K562 (cell line): ENCODE measurements around the gene GORASP2. TPM values are rescaled to one million over a fixed set of nuclear protein-coding genes. Genes with fewer than 3 reads are reported as not detected.

Experiments
- CCAR2 ChIP-seq: fragments of 200-400 bp; formaldehyde crosslinking; IDR thresholded peaks from 2 replicates; pipeline ENCODE4 v1.6.1; 2017; ENCODE audit warnings: mild to moderate bottlenecking, low read depth, low read length
- CEBPB ChIP-seq: fragments of 450-650 bp; IDR thresholded peaks from 2 replicates; pipeline ENCODE4 v1.6.1; 2016; ENCODE audit warnings: missing genetic modification characterization, missing compliant biosample characterization
- CEBPG ChIP-seq, 3 experiments: fragments of 200-800 bp in 1 of 3; sonication (Bioruptor generic) in 1 of 3; sonication (generic) in 1 of 3; formaldehyde crosslinking in 1 of 3; IDR thresholded peaks in 2 of 3; conservative IDR thresholded peaks in 1 of 3; 2 replicates each; pipeline versions ENCODE4 v1.6.1 to v1.8.0; 2016 to 2022; ENCODE audit warnings: missing compliant biosample characterization in 2 of 3, missing genetic modification characterization in 2 of 3, mild to moderate bottlenecking in 1 of 3, missing genetic modification reagents in 1 of 3
- ELF1 ChIP-seq: fragments of 200-800 bp; sonication (Bioruptor generic); IDR thresholded peaks from 2 replicates; pipeline ENCODE4 v1.6.1; 2016; ENCODE audit warnings: missing genetic modification characterization, missing compliant biosample characterization
- FOXP4 ChIP-seq: sonication (generic); formaldehyde crosslinking; IDR thresholded peaks from 2 replicates; pipeline ENCODE4 v1.8.0; 2022; ENCODE audit warnings: mild to moderate bottlenecking, missing genetic modification reagents, borderline replicate concordance
- HLTF ChIP-seq: fragments of 450-650 bp; IDR thresholded peaks from 2 replicates; pipeline ENCODE4 v1.6.1; 2016
- JUND ChIP-seq, 2 experiments: IDR thresholded peaks; 2 replicates in 1 of 2; 3 replicates in 1 of 2; pipeline ENCODE4 v1.6.1; 2011; ENCODE audit warnings: borderline replicate concordance in 2 of 2, low read depth in 2 of 2, low read length in 2 of 2, improper control_type of control experiment in 1 of 2, missing biosample characterization in 1 of 2, missing genetic modification characterization in 1 of 2, missing genetic modification reagents in 1 of 2
- NR2C2 ChIP-seq, 2 experiments: fragments of 200-800 bp in 1 of 2; sonication (Bioruptor generic) in 1 of 2; sonication (generic) in 1 of 2; formaldehyde crosslinking in 1 of 2; IDR thresholded peaks; 2 replicates each; pipeline versions ENCODE4 v1.6.1 to v1.8.0; 2016 to 2022; ENCODE audit warnings: mild to moderate bottlenecking in 1 of 2, missing compliant biosample characterization in 1 of 2, missing genetic modification characterization in 1 of 2, missing genetic modification reagents in 1 of 2
- PTTG1 ChIP-seq: fragments of 450-650 bp; IDR thresholded peaks from 2 replicates; pipeline ENCODE4 v1.6.1; 2016; ENCODE audit warnings: low read depth, mild to moderate bottlenecking, missing genetic modification characterization, missing compliant biosample characterization
- RAD51 ChIP-seq: fragments of 450-650 bp; IDR thresholded peaks from 2 replicates; pipeline ENCODE4 v1.7.1; 2016; ENCODE audit warnings: low read depth, mild to moderate bottlenecking, borderline replicate concordance
- THRAP3 ChIP-seq: fragments of 450-650 bp; IDR thresholded peaks from 2 replicates; pipeline ENCODE4 v1.6.1; 2016; ENCODE audit warnings: mild to moderate bottlenecking, inconsistent platforms, borderline replicate concordance
- XRCC4 ChIP-seq: IDR thresholded peaks from one replicate; pipeline ENCODE4 v1.6.1; 2011; ENCODE audit not compliant: insufficient read depth, insufficient read length; ENCODE audit errors: extremely low read depth
- ZBTB17 ChIP-seq: fragments of 450-650 bp; formaldehyde crosslinking; IDR thresholded peaks from 2 replicates; pipeline ENCODE4 v1.4.0; 2020; ENCODE audit warnings: mild to moderate bottlenecking
- ZC3H4 ChIP-seq: sonication (generic); formaldehyde crosslinking; IDR thresholded peaks from 2 replicates; pipeline ENCODE4 v1.9.0; 2021; ENCODE audit warnings: missing genetic modification reagents, borderline replicate concordance
- ZNF143 ChIP-seq: sonication (generic); formaldehyde crosslinking; IDR thresholded peaks from 2 replicates; pipeline ENCODE4 v1.9.0; 2022; ENCODE audit warnings: mild to moderate bottlenecking, missing genetic modification reagents
- polyA plus RNA-seq, 8 experiments: library from polyadenylated mRNA; depleted of rRNA in 4 of 8; stranded (reverse) in 5 of 8; unstranded in 3 of 8; fragments of >200 nt; fragmentation: Nextera tagmentation in 2 of 8; fragmentation: Illumina TruSeq in 1 of 8; extraction: Ambion mirVana in 2 of 8; extraction: Trizol in 1 of 8; gene quantifications; 2 replicates each; pipeline versions ENCODE4 v1.2.1 to v1.2.3, GENCODE V29; 2011 to 2014; ENCODE audit warnings: inconsistent platforms in 1 of 8, missing spikeins in 1 of 8
- total RNA-seq, 7 experiments: library from RNA; depleted of rRNA in 6 of 7; stranded (reverse); fragments of >200 nt in 6 of 7; fragmentation: Illumina TruSeq in 2 of 7; extraction: Trizol in 2 of 7; gene quantifications; 2 replicates each; pipeline versions ENCODE4 v1.2.1 to v1.2.3, GENCODE V29; 2011 to 2021; ENCODE audit warnings: low replicate concordance in 1 of 7
- TF ChIP-seq, protein P1 (sequence below): sonication (generic); formaldehyde crosslinking; IDR thresholded peaks from 2 replicates; pipeline ENCODE4 v1.8.0; 2022; ENCODE audit warnings: mild to moderate bottlenecking, missing genetic modification reagents
- TF ChIP-seq, protein P2 (sequence below): fragments of 450-650 bp; IDR thresholded peaks from 2 replicates; pipeline ENCODE4 v1.6.1; 2018; ENCODE audit warnings: mild to moderate bottlenecking, low read depth; ENCODE audit not compliant: partially characterized antibody

Gene GORASP2
- total and polyA plus RNA-seq, 9 of the 15 experiments (the other 6 are each of a cell fraction or from before 2014, with no cell fraction given) = 27.4 to 180 (median 59.6) TPM

GRCh38 chr2:170928036-170928823 lies 823 bp upstream of the GORASP2 start (continued):
- no peak for TF ChIP-seq CCAR2
- peak; percentile 81 for TF ChIP-seq CEBPB (tag)
- TF ChIP-seq THRAP3 = peak; percentile 78; the same call in 1 of the 2 replicates
- TF ChIP-seq, protein P1, sequence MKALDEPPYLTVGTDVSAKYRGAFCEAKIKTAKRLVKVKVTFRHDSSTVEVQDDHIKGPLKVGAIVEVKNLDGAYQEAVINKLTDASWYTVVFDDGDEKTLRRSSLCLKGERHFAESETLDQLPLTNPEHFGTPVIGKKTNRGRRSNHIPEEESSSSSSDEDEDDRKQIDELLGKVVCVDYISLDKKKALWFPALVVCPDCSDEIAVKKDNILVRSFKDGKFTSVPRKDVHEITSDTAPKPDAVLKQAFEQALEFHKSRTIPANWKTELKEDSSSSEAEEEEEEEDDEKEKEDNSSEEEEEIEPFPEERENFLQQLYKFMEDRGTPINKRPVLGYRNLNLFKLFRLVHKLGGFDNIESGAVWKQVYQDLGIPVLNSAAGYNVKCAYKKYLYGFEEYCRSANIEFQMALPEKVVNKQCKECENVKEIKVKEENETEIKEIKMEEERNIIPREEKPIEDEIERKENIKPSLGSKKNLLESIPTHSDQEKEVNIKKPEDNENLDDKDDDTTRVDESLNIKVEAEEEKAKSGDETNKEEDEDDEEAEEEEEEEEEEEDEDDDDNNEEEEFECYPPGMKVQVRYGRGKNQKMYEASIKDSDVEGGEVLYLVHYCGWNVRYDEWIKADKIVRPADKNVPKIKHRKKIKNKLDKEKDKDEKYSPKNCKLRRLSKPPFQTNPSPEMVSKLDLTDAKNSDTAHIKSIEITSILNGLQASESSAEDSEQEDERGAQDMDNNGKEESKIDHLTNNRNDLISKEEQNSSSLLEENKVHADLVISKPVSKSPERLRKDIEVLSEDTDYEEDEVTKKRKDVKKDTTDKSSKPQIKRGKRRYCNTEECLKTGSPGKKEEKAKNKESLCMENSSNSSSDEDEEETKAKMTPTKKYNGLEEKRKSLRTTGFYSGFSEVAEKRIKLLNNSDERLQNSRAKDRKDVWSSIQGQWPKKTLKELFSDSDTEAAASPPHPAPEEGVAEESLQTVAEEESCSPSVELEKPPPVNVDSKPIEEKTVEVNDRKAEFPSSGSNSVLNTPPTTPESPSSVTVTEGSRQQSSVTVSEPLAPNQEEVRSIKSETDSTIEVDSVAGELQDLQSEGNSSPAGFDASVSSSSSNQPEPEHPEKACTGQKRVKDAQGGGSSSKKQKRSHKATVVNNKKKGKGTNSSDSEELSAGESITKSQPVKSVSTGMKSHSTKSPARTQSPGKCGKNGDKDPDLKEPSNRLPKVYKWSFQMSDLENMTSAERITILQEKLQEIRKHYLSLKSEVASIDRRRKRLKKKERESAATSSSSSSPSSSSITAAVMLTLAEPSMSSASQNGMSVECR = no peak
- 0 out of 2 replicates have a peak, but pooled peaks have one; percentile 33 for TF ChIP-seq FOXP4 (CRISPR knock-in tag)
- no peak for TF ChIP-seq ZBTB17
- no peak for TF ChIP-seq RAD51
- no peak for TF ChIP-seq ZNF143 (CRISPR knock-in tag)
- TF ChIP-seq XRCC4 = no peak
- peak; percentile 19; the same call in 1 of the 2 replicates for TF ChIP-seq JUND (IDR thresholded peaks at IDR 0.05; ENCODE audit: borderline replicate concordance, low read depth, low read length)
- TF ChIP-seq JUND (tag; IDR thresholded peaks at IDR 0.05; ENCODE audit: borderline replicate concordance, low read depth, low read length) = no peak
- peak; percentile 12; the same call in 1 of the 2 replicates for TF ChIP-seq PTTG1 (tag)
- no peak for TF ChIP-seq NR2C2 (CRISPR knock-in tag; IDR thresholded peaks at IDR 0.05)
- no peak for TF ChIP-seq NR2C2 (tag; IDR thresholded peaks at IDR 0.05)
- TF ChIP-seq ZC3H4 = no peak
- TF ChIP-seq HLTF = 0 out of 2 replicates have a peak, but pooled peaks have one; percentile 21
- peak; percentile 69 for TF ChIP-seq ELF1 (tag)
- peak; percentile 76 for TF ChIP-seq CEBPG (CRISPR knock-in tag; IDR thresholded peaks at IDR 0.05)
- peak; percentile 70 to 76 for TF ChIP-seq CEBPG (tag; conservative IDR thresholded peaks at IDR 0.05 in 1 of 2, IDR thresholded peaks at IDR 0.05 in 1 of 2)
- TF ChIP-seq, protein P2, sequence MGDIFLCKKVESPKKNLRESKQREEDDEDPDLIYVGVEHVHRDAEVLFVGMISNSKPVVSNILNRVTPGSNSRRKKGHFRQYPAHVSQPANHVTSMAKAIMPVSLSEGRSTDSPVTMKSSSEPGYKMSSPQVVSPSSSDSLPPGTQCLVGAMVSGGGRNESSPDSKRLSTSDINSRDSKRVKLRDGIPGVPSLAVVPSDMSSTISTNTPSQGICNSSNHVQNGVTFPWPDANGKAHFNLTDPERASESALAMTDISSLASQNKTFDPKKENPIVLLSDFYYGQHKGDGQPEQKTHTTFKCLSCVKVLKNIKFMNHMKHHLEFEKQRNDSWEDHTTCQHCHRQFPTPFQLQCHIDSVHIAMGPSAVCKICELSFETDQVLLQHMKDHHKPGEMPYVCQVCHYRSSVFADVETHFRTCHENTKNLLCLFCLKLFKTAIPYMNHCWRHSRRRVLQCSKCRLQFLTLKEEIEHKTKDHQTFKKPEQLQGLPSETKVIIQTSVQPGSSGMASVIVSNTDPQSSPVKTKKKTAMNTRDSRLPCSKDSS = no peak
